Vagina (tissue), 2 donors: ENCODE results near the gene PARD3. TPM values are rescaled to one million over a fixed set of nuclear protein-coding genes. Genes with fewer than 3 reads are reported as not detected.

Source experiments
- DNase-seq, 2 donors: peaks; one replicate each; pipeline ENCODE4 v3.0.0-alpha.2; 2017; ENCODE audit errors: extremely low spot score in 2 of 2
- H3K27ac ChIP-seq: fragments of 200-600 bp; sonication (generic); one replicate; pipeline ENCODE4 v1.5.1; 2019
- H3K27me3 ChIP-seq: fragments of 200-600 bp; sonication (generic); one replicate; pipeline ENCODE4 v1.5.1; 2019
- H3K36me3 ChIP-seq, 2 donors: fragments of 200-600 bp; sonication (generic); one replicate each; pipeline ENCODE4 v1.5.1; 2017 to 2019
- H3K4me1 ChIP-seq: fragments of 200-600 bp; sonication (generic); one replicate; pipeline ENCODE4 v1.5.1; 2019
- H3K4me3 ChIP-seq, 2 donors: fragments of 200-600 bp; sonication (generic); 1 replicate in 1 of 2; 2 replicates in 1 of 2; pipeline ENCODE4 v1.5.1; 2016 to 2019
- H3K9me3 ChIP-seq: fragments of 200-600 bp; sonication (generic); one replicate; pipeline ENCODE4 v1.5.1; 2019
- POLR2A ChIP-seq, 2 donors: fragments of 450-650 bp; IDR thresholded peaks; one replicate each; pipeline ENCODE4 v1.6.1; 2017; ENCODE audit warnings: antibody characterized with exemption in 2 of 2, mild to moderate bottlenecking in 2 of 2, moderate library complexity in 2 of 2
- POLR2AphosphoS5 ChIP-seq, 2 donors: sonication (generic); formaldehyde crosslinking; IDR thresholded peaks; one replicate each; pipeline ENCODE4 v1.9.0; 2017; ENCODE audit warnings: antibody characterized with exemption in 2 of 2, mild to moderate bottlenecking in 2 of 2, low read depth in 1 of 2; ENCODE audit not compliant: insufficient read depth in 1 of 2
- intact Hi-C: fragments of 100-400 bp; cut with DNase I; formaldehyde crosslinking; loops from one replicate; pipeline ENCODE4 v1.15.1; 2023
- total RNA-seq: library from RNA; depleted of rRNA; stranded (reverse); fragments of >200 nt; gene quantifications from one replicate; pipeline ENCODE4 v1.2.3, GENCODE V29; 2016
- TF ChIP-seq, protein P1 (sequence below), 3 experiments: fragments of 450-650 bp in 2 of 3; fragments of 200-600 bp in 1 of 3; sonication (generic) in 1 of 3; IDR thresholded peaks; one replicate each; pipeline ENCODE4 v1.5.1; 2017 to 2019; ENCODE audit warnings: antibody characterized with exemption in 3 of 3, mild to moderate bottlenecking in 2 of 3, moderate library complexity in 2 of 3

PARD3 gene
- total RNA-seq, 1 donor from 2014 or later, result 95.5 TPM

DNA sequence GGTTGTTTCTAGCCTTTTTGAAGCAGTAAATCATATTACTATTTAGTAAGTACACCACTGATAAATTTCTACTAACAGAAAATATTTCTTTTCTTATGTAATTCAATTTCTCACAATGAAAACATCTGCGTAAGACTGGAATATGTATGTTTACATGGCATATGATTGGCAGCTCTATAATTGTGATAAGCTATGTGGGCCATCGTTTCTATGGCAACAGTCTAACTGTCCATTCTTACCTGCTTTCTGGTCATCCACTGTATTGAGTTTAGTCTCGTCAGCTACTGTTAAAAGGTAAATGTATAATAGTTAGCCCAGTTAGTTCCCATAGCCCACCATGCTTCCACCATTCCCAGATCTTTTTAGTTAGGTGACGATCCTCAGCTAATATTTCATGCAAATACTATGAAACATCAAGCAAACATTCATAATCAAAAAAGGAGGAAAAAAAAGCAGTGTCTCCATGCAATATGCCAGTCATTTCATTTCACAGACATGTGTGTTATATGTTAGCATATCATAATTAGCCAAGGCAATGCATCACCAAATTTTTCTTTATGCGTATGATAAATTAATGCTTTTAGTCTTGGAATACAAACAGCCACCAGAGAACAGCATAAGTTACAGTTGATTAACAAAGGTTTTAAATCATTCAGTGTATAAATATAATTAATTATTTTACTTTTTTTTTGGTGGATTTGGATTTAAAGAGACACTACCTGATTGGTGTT is 479.0 kb downstream of the PARD3 start:
- Histone ChIP-seq H3K4me1 (peaks cover 7% of the 10 kb centered on the region), H3K4me3 (no peak overlapping the region), H3K36me3 (peaks cover 0 to 1% of the 10 kb centered on the region in 2 donors), H3K9me3 (no peaks in the 10 kb centered on the region), H3K27ac (no peak overlapping the region), H3K27me3 (no peaks in the 10 kb centered on the region)
- intact Hi-C loops, result no loop called here
- TF ChIP-seq POLR2AphosphoS5 (IDR thresholded peaks at IDR 0.05; ENCODE audit: insufficient read depth in 1 of 2, low read depth in 1 of 2) (no peak), POLR2A (IDR thresholded peaks at IDR 0.05) (no peak)
- TF ChIP-seq, protein P1, sequence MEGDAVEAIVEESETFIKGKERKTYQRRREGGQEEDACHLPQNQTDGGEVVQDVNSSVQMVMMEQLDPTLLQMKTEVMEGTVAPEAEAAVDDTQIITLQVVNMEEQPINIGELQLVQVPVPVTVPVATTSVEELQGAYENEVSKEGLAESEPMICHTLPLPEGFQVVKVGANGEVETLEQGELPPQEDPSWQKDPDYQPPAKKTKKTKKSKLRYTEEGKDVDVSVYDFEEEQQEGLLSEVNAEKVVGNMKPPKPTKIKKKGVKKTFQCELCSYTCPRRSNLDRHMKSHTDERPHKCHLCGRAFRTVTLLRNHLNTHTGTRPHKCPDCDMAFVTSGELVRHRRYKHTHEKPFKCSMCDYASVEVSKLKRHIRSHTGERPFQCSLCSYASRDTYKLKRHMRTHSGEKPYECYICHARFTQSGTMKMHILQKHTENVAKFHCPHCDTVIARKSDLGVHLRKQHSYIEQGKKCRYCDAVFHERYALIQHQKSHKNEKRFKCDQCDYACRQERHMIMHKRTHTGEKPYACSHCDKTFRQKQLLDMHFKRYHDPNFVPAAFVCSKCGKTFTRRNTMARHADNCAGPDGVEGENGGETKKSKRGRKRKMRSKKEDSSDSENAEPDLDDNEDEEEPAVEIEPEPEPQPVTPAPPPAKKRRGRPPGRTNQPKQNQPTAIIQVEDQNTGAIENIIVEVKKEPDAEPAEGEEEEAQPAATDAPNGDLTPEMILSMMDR (IDR thresholded peaks at IDR 0.05), result no peak
- no peak for DNase-seq

DNA sequence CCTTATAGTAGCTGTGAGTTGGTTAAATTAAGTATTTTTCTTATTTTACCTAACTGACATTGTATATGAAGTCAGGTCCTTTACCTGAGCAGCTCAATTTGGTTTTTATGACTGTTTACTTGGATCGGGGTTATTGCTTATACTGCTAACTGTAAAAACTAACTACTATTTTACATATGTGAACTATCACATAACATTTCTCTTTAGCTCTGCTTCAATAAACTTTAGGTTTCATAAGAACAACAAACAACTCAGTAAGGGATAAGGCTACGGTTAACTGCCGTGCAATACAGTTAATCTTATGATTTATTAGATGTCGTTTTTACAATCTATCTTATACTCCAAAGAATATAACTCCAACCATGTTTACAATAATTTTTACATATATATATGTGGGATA is 480.2 kb downstream of the PARD3 start:
- H3K36me3 ChIP-seq, result peaks cover 0 to 7% of the 10 kb centered on the region in 2 donors
- TF ChIP-seq, protein P1 (IDR thresholded peaks at IDR 0.05), result no peak
- no peak for TF ChIP-seq POLR2A (IDR thresholded peaks at IDR 0.05)
- no peak for TF ChIP-seq POLR2AphosphoS5 (IDR thresholded peaks at IDR 0.05; ENCODE audit: insufficient read depth in 1 of 2, low read depth in 1 of 2)
- no peaks in the 10 kb centered on the region for H3K9me3 ChIP-seq
- H3K27me3 ChIP-seq, result no peaks in the 10 kb centered on the region
- intact Hi-C loops, result no loop called here
- H3K27ac ChIP-seq, result no peak overlapping the region
- no peak overlapping the region for H3K4me3 ChIP-seq
- DNase-seq, result no peak
- H3K4me1 ChIP-seq, result peaks cover under 1% of the 10 kb centered on the region

DNA sequence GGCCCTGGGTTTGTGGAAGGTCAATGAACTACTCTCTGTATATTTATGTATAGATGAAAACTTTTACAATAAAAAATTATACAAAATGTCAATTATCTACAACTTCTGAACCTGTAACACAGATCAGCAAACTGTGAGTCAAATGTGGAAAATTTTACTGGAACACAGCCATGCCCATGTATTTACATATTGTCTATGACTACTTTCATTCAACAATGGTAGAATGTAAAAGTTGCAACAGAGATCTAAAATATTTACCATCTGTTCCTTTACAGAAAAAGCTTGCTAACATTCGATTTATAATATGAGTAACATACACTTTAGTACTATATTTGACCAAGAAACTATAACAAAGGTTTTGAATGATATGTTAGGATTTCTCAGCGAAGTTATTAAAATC is 481.6 kb downstream of the PARD3 start:
- intact Hi-C loops, result no loop called here
- H3K27ac ChIP-seq, result no peak overlapping the region
- H3K9me3 ChIP-seq, result no peaks in the 10 kb centered on the region
- peaks cover 0 to 7% of the 10 kb centered on the region in 2 donors for H3K36me3 ChIP-seq
- no peak for DNase-seq
- H3K4me3 ChIP-seq, result no peak overlapping the region
- TF ChIP-seq, protein P1 (IDR thresholded peaks at IDR 0.05), result no peak
- TF ChIP-seq POLR2A (IDR thresholded peaks at IDR 0.05) (no peak), POLR2AphosphoS5 (IDR thresholded peaks at IDR 0.05; ENCODE audit: insufficient read depth in 1 of 2, low read depth in 1 of 2) (no peak)
- no peaks in the 10 kb centered on the region for H3K27me3 ChIP-seq
- H3K4me1 ChIP-seq, result no peaks in the 10 kb centered on the region

DNA sequence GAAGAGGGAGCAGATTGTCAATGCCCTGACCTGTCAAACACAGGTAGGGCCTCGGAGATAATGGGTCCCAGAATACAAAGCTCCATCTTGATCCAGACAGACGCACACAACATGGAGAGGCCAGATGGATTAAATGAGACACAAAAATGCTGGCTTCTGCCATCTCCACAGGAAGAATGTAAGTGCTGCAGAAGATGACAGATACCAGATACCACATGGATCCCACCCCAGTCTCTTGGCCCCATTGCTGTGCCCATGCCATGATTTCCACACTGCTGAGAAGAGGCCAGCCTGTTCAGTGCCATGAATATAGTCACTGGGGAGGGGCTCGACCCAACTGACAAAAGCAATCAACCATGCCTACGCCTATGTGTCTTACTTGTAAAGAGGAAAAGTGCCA is 487.9 kb downstream of the PARD3 start:
- Histone ChIP-seq H3K27me3 (no peaks in the 10 kb centered on the region), H3K4me3 (no peak overlapping the region), H3K36me3 (peaks cover 0 to 7% of the 10 kb centered on the region in 2 donors), H3K9me3 (no peaks in the 10 kb centered on the region), H3K27ac (no peak overlapping the region), H3K4me1 (peaks cover 7% of the 10 kb centered on the region)
- DNase-seq, result no peak
- no peak for TF ChIP-seq POLR2AphosphoS5 (IDR thresholded peaks at IDR 0.05; ENCODE audit: insufficient read depth in 1 of 2, low read depth in 1 of 2)
- TF ChIP-seq, protein P1 (IDR thresholded peaks at IDR 0.05), result no peak
- no peak for TF ChIP-seq POLR2A (IDR thresholded peaks at IDR 0.05)
- intact Hi-C loops, result no loop called here

DNA sequence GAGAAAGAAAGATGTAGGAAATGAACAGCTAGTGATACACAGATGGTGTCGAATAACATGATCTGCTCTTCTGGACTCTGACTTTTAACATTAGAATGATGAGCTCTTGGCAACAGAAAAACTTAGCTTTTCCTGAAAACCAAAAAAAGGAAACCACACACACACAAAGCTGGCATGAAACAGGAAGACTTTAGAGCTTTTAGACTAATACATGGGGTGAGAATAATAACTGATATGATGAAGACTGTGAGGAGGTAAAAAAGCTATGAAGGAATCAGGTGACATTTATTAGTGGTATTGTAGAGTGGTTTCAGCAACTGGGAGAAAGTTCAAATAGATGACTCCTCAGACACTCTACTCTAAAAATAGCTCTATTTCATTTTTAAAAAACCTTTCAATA is 491.9 kb downstream of the PARD3 start:
- Histone ChIP-seq H3K4me3 (no peak overlapping the region), H3K4me1 (peaks cover 21% of the 10 kb centered on the region), H3K36me3 (no peaks in the 10 kb centered on the region), H3K9me3 (no peaks in the 10 kb centered on the region), H3K27ac (no peak overlapping the region), H3K27me3 (no peaks in the 10 kb centered on the region)
- intact Hi-C loops, result no loop called here
- DNase-seq, result no peak
- no peak for TF ChIP-seq POLR2AphosphoS5 (IDR thresholded peaks at IDR 0.05; ENCODE audit: insufficient read depth in 1 of 2, low read depth in 1 of 2)
- TF ChIP-seq, protein P1 (IDR thresholded peaks at IDR 0.05), result no peak
- TF ChIP-seq POLR2A (IDR thresholded peaks at IDR 0.05), result no peak
